IgD-negative memory B cell (primary cell): ENCODE measurements around the gene PTTG2. TPM values are rescaled to one million over a fixed set of nuclear protein-coding genes. Genes with fewer than 3 reads are reported as not detected.
"Not testable (repeated sequence)": the region's sequence is repeated elsewhere in the genome, so short reads cannot be mapped to it uniquely, and the experiment has no call there.

Experiments
- H3K27ac Mint-ChIP-seq, 3 donors: one replicate each; pipeline ENCODE4 v1.8.0; 2020 to 2022; ENCODE audit warnings: mild to moderate bottlenecking in 3 of 3, mixed read lengths in 3 of 3, moderate library complexity in 1 of 3
- H3K27me3 Mint-ChIP-seq: one replicate; pipeline ENCODE4 v1.8.0; 2021; ENCODE audit warnings: mixed read lengths
- H3K36me3 Mint-ChIP-seq: one replicate; pipeline ENCODE4 v1.8.0; 2020; ENCODE audit warnings: mild to moderate bottlenecking, mixed read lengths
- H3K4me1 Mint-ChIP-seq, 3 donors: one replicate each; pipeline ENCODE4 v1.8.0; 2020 to 2022; ENCODE audit warnings: mixed read lengths in 3 of 3, mild to moderate bottlenecking in 1 of 3
- H3K4me3 Mint-ChIP-seq, 4 donors: one replicate each; pipeline ENCODE4 v1.8.0; 2020 to 2022; ENCODE audit warnings: mild to moderate bottlenecking in 4 of 4, mixed read lengths in 4 of 4, moderate library complexity in 3 of 4
- H3K9me3 Mint-ChIP-seq, 3 donors: one replicate each; pipeline ENCODE4 v1.8.0; 2020 to 2021; ENCODE audit warnings: mixed read lengths in 3 of 3, mild to moderate bottlenecking in 1 of 3
- polyA plus RNA-seq: library from polyadenylated mRNA; unstranded; fragments of 300-500 nt; fragmentation: Illumina TruSeq; gene quantifications from one replicate; pipeline ENCODE4 v1.2.3, GENCODE V29; 2021

PTTG2 gene
- polyA plus RNA-seq, 1 donor from 2014 or later: not detected

GRCh38 chr4:37971202-37971601, 11.0 kb downstream of the PTTG2 start:
- Mint-ChIP-seq H3K4me1 (peaks cover 26 to 29% (median 28%) of the 10 kb centered on the region in 3 donors), H3K9me3 (peaks cover 0 to 2% (median 0%) of the 10 kb centered on the region in 3 donors), H3K4me3 (peak overlapping the region in 1 of 4 donors; percentile 51), H3K27me3 (no peaks in the 10 kb centered on the region), H3K36me3 (peaks cover 5% of the 10 kb centered on the region), H3K27ac (peak overlapping the region in 1 of 3 donors; percentile 42)

DNA sequence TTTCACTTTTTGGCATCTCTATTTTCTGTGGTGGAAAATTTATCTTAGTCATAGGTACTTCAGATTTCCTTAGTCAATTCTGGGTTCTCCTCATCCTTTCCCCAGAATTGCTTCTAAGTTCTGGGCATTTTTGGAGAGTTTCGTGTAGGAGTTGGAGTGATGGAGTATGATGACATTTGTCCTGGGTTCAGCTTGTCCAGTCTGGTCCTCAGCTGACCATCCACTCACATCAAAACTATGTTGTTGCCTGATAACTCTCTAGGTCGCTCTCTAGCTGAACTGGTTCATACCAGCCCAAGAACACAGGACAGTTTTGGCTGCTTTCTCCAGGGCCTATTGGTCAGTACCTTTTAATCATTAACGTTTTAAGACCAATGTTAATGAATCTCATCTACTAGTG, 13.2 kb downstream of the PTTG2 start:
- peaks cover 26 to 30% (median 28%) of the 10 kb centered on the region in 3 donors for H3K4me1 Mint-ChIP-seq
- peaks cover 4% of the 10 kb centered on the region for H3K36me3 Mint-ChIP-seq
- H3K27ac Mint-ChIP-seq: peak overlapping the region in 1 of 3 donors; percentile 17
- no peak overlapping the region for H3K4me3 Mint-ChIP-seq
- no peaks in the 10 kb centered on the region for H3K27me3 Mint-ChIP-seq
- H3K9me3 Mint-ChIP-seq: peaks cover 0 to 2% (median 0%) of the 10 kb centered on the region in 3 donors

- not testable (repeated sequence) for H3K27me3 Mint-ChIP-seq, H3K9me3 Mint-ChIP-seq, H3K36me3 Mint-ChIP-seq
- H3K4me1 Mint-ChIP-seq: peaks cover 28 to 38% (median 31%) of the 10 kb centered on the region in 3 donors
- H3K4me3 Mint-ChIP-seq: peak overlapping the region in 2 of 4 donors; percentile 25 to 80
- H3K27ac Mint-ChIP-seq: peak overlapping the region in 2 of 3 donors; percentile 6 to 75
Observed at GRCh38 chr4:37975321-37975822, 15.2 kb downstream of the PTTG2 start.

GRCh38 chr4:37976507-37976906, 16.3 kb downstream of the PTTG2 start:
- no peaks in the 10 kb centered on the region for H3K9me3 Mint-ChIP-seq

DNA sequence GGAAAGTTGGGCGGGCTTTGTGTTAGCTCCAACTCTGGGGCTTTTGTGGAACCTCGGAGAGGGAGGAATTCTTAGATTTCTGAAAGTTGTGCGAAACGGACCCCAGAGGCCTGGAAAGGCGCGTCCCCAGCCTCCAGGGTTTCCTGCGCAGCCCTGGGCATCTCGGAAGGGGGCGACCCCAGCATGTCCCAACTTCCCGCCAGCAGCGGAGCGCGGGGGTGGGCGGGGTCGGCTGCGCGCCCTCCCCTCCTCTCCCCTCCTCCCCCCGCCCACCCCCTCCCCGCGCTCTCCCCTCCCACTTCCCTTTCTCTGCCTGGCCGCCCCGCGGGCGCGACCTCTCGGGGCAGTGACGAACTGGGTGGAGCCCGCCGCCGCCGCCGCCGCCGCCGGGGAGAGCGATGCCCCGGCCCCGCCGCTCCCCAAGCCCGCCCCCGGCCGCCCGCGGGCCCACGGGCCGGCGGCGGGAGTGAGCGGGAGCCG, 16.8 kb downstream of the PTTG2 start:
- no peaks in the 10 kb centered on the region for H3K36me3 Mint-ChIP-seq
- H3K27me3 Mint-ChIP-seq: no peaks in the 10 kb centered on the region
- peaks cover 30 to 42% (median 32%) of the 10 kb centered on the region in 3 donors for H3K4me1 Mint-ChIP-seq
- peak overlapping the region; percentile 82 to 92 (median 86) for H3K27ac Mint-ChIP-seq
- H3K4me3 Mint-ChIP-seq: peak overlapping the region; percentile 80 to 91 (median 84)
- H3K9me3 Mint-ChIP-seq: no peaks in the 10 kb centered on the region

More at GRCh38 chr4:37976507-37976906, 16.3 kb downstream of the PTTG2 start:
- H3K4me3 Mint-ChIP-seq: peak overlapping the region; percentile 74 to 91 (median 80)
- H3K27me3 Mint-ChIP-seq: no peaks in the 10 kb centered on the region
- H3K27ac Mint-ChIP-seq: peak overlapping the region; percentile 82 to 92 (median 86)
- H3K36me3 Mint-ChIP-seq: no peaks in the 10 kb centered on the region
- peaks cover 25 to 37% (median 27%) of the 10 kb centered on the region in 3 donors for H3K4me1 Mint-ChIP-seq

- peaks cover 30 to 48% (median 36%) of the 10 kb centered on the region in 3 donors for H3K4me1 Mint-ChIP-seq
- H3K36me3 Mint-ChIP-seq: no peaks in the 10 kb centered on the region
- H3K27ac Mint-ChIP-seq: peak overlapping the region; percentile 80 to 94 (median 85)
- H3K27me3 Mint-ChIP-seq: no peaks in the 10 kb centered on the region
- peak overlapping the region; percentile 86 to 96 (median 95) for H3K4me3 Mint-ChIP-seq
- H3K9me3 Mint-ChIP-seq: no peaks in the 10 kb centered on the region
Observed at GRCh38 chr4:37977471-37978247, 17.5 kb downstream of the PTTG2 start.

DNA sequence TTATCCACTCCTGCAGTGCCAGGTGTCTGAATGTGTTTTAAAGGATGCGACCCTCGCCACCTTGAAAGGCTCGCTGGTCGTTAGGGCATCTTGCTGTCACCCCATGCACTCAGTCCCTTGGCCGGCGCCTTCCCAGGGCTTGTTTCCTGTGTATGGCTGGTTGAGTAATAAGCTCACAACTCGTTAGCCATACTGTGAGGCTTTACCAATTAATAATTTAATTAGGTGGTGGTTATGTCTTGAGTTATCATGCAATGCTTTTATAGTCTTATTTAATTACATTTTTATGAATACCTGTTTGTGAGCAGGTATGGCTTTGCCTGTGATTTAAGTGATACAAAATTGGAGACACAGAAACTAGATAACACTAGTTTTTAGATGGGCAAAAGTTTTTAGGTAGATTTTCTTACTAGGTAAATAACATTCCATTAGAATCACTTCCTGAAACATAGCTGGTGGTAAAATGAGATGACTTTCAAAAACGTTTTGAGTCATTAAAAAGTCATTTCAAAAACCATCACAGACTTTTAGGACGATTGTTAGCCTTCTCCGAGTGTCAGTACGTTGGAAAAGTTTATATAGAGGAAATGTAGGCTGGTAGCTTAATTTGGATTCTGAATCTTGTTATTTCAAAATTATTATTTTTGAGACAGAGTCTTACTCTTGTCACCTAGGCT, 18.2 kb downstream of the PTTG2 start:
- H3K27me3 Mint-ChIP-seq: no peaks in the 10 kb centered on the region
- no peaks in the 10 kb centered on the region for H3K9me3 Mint-ChIP-seq
- no peaks in the 10 kb centered on the region for H3K36me3 Mint-ChIP-seq
- peak overlapping the region in 2 of 3 donors; percentile 85 to 94 for H3K27ac Mint-ChIP-seq
- H3K4me3 Mint-ChIP-seq: peak overlapping the region; percentile 86 to 96 (median 95)
- peaks cover 30 to 49% (median 37%) of the 10 kb centered on the region in 3 donors for H3K4me1 Mint-ChIP-seq

GRCh38 chr4:37980246-37980645, 20.0 kb downstream of the PTTG2 start:
- no peak overlapping the region for H3K27ac Mint-ChIP-seq
- peak overlapping the region in 2 of 4 donors; percentile 83 for H3K4me3 Mint-ChIP-seq
- peaks cover 3% of the 10 kb centered on the region for H3K36me3 Mint-ChIP-seq
- H3K9me3 Mint-ChIP-seq: no peaks in the 10 kb centered on the region
- H3K27me3 Mint-ChIP-seq: no peaks in the 10 kb centered on the region
- peaks cover 26 to 56% (median 37%) of the 10 kb centered on the region in 3 donors for H3K4me1 Mint-ChIP-seq

DNA sequence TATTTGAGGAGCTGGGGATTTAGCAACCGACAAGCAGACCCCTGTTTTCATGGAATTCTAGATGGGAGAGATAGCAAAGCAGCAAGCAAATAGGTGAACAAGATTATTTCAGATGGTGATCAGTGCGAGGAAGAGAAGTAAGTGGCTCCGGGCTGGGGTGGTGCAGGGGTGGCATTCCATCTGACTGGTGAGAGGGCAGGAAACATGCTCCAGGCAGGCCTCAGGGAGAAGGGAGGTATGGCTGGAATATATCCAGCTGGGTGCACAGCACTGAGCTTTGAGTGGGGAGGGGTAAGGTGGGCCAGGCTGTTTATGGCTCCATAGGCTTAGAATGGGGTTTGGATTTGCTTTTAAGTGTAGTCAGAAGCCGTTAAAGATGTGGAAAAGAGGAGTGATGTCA, 21.2 kb downstream of the PTTG2 start:
- H3K9me3 Mint-ChIP-seq: no peaks in the 10 kb centered on the region
- peaks cover 25 to 62% (median 39%) of the 10 kb centered on the region in 3 donors for H3K4me1 Mint-ChIP-seq
- H3K27me3 Mint-ChIP-seq: no peaks in the 10 kb centered on the region
- H3K27ac Mint-ChIP-seq: peak overlapping the region in 1 of 3 donors; percentile 2
- peaks cover 3% of the 10 kb centered on the region for H3K36me3 Mint-ChIP-seq
- H3K4me3 Mint-ChIP-seq: peak overlapping the region in 2 of 4 donors; percentile 39 to 60

DNA sequence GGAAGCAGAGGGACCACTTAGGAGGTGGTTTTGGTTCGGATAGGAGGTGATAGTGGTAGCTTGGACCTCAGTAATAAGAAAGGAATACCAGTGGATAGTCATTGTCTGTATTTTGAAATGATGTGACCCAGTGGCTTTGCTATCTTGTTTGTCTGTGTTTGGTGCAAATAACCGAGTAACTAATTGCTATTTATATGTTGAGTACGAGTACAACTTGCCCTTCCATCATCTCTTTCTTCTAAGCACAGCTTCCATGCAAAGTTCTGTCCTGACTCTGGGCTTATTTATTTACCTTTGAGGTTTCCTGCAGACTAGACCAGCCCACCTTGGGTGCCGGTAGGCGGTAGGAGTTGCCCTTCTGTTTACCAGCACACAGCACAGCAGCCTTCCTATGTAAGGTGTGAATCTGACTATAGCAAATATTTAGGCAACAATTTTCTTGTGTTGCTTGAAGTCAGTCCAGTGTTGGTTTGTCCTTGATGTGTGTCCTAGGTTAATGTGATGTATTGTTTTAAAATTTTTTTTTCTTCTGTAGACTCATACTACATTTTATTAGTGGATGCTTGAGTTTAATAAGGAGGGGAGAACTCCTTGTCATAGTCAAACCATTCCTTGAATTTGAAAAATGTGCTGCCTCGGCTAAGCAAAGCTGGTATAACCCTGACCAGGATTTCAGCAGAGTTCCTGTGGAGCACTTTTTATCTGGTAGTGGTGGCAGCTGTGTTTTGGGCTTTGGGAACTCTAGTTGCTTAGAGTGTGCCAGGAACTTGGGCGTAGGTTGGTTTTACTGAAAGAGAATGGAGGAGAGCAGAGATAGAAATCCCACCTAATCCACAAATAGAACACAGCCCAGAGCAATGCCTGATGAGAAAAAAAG, 21.9 kb downstream of the PTTG2 start:
- peaks cover 24 to 59% (median 36%) of the 10 kb centered on the region in 3 donors for H3K4me1 Mint-ChIP-seq
- H3K27me3 Mint-ChIP-seq: no peaks in the 10 kb centered on the region
- H3K27ac Mint-ChIP-seq: peak overlapping the region in 2 of 3 donors; percentile 2 to 31
- no peaks in the 10 kb centered on the region for H3K9me3 Mint-ChIP-seq
- peak overlapping the region in 2 of 4 donors; percentile 11 to 60 for H3K4me3 Mint-ChIP-seq
- H3K36me3 Mint-ChIP-seq: peaks cover 5% of the 10 kb centered on the region

DNA sequence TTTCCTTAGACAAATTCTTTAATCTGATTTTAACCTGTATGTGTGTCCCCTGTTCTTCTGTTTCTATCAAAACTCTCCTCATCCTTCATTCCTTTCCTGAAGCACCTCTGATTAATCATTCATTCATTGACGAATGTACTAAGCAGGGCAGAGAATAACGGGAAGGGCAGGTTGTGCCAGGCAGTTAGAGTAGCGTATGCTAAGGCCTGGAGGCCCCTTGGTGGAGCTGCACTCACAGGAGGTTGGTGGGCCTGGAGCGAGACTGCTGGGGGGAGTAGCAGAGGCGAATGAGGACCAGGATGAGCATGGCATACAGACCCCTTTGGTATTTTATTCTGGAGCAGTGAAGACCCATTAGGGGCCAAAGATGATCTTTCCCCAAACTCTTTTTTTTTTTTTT, 22.5 kb downstream of the PTTG2 start:
- Mint-ChIP-seq H3K4me3 (peak overlapping the region in 2 of 4 donors; percentile 60 to 68), H3K27me3 (no peaks in the 10 kb centered on the region), H3K9me3 (no peaks in the 10 kb centered on the region), H3K36me3 (peaks cover 8% of the 10 kb centered on the region), H3K27ac (peak overlapping the region; percentile 2 to 31 (median 14)), H3K4me1 (peaks cover 27 to 64% (median 36%) of the 10 kb centered on the region in 3 donors)

GRCh38 chr4:37983951-37984350, 23.8 kb downstream of the PTTG2 start:
- Mint-ChIP-seq H3K36me3 (peaks cover 12% of the 10 kb centered on the region), H3K27ac (peak overlapping the region in 1 of 3 donors; percentile 89)

GRCh38 chr4:37985730-37986275, 25.6 kb downstream of the PTTG2 start:
- no peak overlapping the region for H3K4me3 Mint-ChIP-seq
- no peak overlapping the region for H3K27ac Mint-ChIP-seq
- H3K27me3 Mint-ChIP-seq: no peaks in the 10 kb centered on the region
- peaks cover 17 to 51% (median 25%) of the 10 kb centered on the region in 3 donors for H3K4me1 Mint-ChIP-seq
- H3K9me3 Mint-ChIP-seq: no peaks in the 10 kb centered on the region
- peaks cover 12% of the 10 kb centered on the region for H3K36me3 Mint-ChIP-seq

More at GRCh38 chr4:37983951-37984350, 23.8 kb downstream of the PTTG2 start:
- no peaks in the 10 kb centered on the region for H3K9me3 Mint-ChIP-seq
- peak overlapping the region in 1 of 4 donors; percentile 51 for H3K4me3 Mint-ChIP-seq
- H3K27me3 Mint-ChIP-seq: no peaks in the 10 kb centered on the region
- peaks cover 18 to 57% (median 28%) of the 10 kb centered on the region in 3 donors for H3K4me1 Mint-ChIP-seq

DNA sequence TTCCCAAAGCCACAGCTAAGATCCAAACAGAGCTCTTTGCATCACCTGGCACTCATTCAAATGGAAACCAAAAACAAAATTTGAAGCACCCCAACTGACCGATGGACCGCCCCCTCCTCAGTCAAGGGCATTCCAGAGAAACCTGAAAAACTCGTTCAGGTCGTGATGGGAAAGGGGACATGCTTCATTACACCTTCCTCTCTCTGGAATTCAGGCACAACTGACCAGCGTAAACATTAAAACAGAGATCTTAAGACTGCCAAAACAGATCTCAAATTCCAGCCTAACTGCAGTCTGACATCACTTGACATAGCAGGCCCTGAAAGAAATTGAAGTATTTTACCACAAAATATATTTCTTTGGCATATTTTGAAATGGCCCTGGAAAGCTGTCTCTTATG, 28.5 kb downstream of the PTTG2 start:
- no peaks in the 10 kb centered on the region for H3K27me3 Mint-ChIP-seq
- H3K27ac Mint-ChIP-seq: peak overlapping the region in 2 of 3 donors; percentile 32 to 65
- H3K4me3 Mint-ChIP-seq: no peak overlapping the region
- H3K36me3 Mint-ChIP-seq: peaks cover 12% of the 10 kb centered on the region
- H3K4me1 Mint-ChIP-seq: peaks cover 13 to 42% (median 16%) of the 10 kb centered on the region in 3 donors
- peaks cover 0 to 1% (median 0%) of the 10 kb centered on the region in 3 donors for H3K9me3 Mint-ChIP-seq
